ENCODE data around the gene NPY4R2. TPM values are rescaled to one million over a fixed set of nuclear protein-coding genes. Genes with fewer than 3 reads are reported as not detected.

The NPY4R2 gene
- total RNA-seq: not detected in 2 replicates

GRCh38 chr10:47918475-47918874 is at the start of gene NPY4R2:
TSS of gene NPY4R2 (plus strand) at chr10:47918662. CDS start at chr10:47921988, 3,326 bp downstream.

Other genes starting within 250 kb of the NPY4R2 start
- gene SYT15B, start 155.1 kb upstream of the NPY4R2 start, total RNA-seq: 0.19 and 0.65 TPM in 2 replicates
- gene FAM25C, start 81.1 kb downstream of the NPY4R2 start, total RNA-seq: not detected in 2 replicates

Measured in vein endothelial cell (primary cell).